ENCODE results near the gene ABHD2.
A peak's percentile ranks its signal among the peaks of the same experiment; 100 is the strongest.
"Not testable (repeated sequence)": the region's sequence is repeated elsewhere in the genome, so short reads cannot be mapped to it uniquely, and the experiment has no call there.

Gene ABHD2

DNA sequence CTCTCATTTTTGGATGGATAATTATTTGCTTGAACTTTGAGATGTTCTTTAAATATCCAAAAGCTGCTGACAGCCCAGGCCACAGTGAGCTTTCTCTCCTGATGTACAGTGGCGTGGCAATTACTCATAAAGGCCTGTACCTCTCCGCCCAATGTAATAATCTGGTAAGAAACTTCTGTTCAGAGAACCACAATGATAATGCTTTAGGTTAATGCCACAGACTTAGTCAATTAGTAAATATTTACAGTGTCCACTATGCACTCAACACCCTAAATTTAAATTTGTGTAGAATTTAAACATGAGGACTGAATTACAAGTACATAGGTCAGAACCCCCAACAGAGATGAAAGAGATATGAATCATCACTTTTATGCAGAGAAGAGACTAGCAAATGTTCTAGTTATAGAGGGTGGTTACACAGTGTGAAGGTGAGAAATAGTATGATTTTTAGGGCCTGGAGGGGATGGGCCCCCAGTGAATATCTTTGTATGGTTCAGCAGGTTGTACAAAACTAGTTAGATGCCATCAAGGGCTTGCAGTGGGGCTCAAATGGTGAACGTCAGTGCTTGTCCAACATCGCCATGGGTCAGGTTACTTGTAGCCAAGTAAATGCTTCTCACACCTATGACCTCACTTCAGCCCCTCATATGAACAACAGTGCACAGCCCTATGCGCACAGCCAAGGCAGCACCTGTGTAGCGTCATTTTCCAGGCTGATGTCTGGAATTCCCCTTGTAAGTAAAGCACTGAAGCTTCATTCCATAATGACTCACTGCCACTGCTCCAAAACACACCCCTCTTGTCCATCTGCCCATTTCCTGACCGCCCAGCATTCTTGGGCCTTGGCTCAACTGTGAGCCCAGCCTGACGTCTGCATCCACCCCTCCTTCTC is 13.3 kb downstream of the ABHD2 start:
- DNase-seq, result peak; percentile 44

DNA sequence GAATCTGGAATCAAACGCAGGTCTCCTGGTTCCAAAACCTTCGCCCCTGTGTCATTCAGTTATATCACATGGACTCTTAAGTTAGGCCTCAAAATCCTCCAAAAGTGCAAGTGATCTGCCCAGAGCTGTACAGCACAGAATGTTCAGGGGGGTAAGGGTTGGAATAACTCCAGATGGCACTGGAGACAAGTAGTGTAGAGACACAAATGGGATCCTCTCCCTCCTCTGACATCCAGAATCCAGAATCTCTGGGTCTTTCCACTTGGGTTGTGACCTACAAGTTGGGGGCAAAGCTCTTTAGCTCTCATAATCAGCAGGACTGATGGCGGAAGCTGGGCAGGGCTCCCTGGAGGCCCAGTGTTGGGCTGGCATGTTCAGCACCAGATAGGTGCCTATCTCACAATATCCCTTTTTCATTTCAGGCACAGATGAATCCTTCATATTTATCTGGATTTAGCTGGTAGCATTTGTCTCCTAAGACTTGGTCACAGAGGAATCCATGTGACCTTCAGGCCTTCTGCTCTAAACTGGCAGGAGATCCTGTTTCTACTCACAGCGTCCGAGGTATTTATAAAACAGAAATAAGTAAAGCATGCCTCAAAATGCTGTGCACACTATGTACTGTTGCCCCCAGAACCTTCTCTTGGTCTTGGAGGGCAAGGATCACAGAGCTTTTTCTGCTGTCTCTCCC is 15.4 kb downstream of the ABHD2 start:
- no peak for DNase-seq

DNA sequence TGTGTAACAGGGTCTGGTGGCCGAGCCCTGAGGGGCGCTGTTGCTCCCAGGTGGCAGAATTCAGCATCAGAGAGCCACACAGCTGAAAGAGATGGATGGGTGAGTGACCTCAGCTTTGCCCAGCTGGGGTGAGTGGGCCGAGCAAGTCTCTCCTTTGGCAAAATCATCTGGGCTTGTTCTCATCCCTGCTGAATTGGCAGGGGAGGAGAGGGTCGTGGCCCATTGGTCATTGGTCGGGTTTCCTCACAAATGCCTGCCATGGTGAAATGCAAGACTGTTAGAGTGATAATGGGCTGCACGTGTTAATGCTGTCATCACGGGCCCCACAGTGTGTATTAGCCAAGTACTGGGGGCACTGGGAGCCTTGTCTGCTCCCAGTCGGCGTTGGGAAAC is 15.9 kb downstream of the ABHD2 start:
- DNase-seq, result no peak

DNA sequence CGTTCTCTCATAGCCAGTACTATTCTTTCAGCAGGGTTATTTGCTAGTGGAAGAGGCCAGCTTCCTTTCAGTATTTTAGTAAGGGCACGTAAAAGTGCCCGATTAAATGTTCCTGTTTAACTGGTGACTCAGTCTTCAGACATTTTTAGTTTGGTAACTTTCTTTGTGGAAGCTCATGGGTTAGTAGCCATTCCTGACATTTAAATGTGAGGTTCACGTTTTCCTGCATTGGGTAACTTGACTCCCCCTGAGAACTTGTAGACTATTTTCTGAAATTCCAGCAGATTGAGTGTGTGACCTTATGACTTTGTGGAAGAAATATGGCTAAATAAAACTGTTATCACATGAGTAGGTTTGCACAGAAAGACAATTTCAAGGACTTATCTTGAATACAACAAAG is 16.9 kb downstream of the ABHD2 start:
- no peak for DNase-seq

DNA sequence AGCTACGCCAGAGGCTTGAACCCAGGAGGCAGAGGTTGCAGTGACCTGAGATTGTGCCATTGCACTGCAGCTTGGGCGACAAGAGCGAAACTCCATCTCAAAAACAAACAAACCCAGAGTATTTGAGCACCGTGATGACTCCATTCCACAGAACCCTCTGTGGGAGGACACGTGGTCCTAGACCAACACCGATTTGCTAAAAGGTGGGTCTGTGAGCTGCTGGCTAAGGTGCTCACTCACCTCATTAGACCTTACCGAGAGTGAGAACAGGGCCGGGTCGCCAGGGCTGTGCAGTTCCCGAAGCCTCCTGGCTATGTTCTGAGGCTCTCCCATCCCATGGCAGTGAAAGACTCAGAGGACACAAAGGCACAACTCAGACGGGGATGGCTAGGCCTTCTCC is 17.9 kb downstream of the ABHD2 start:
- DNase-seq, result no peak

DNA sequence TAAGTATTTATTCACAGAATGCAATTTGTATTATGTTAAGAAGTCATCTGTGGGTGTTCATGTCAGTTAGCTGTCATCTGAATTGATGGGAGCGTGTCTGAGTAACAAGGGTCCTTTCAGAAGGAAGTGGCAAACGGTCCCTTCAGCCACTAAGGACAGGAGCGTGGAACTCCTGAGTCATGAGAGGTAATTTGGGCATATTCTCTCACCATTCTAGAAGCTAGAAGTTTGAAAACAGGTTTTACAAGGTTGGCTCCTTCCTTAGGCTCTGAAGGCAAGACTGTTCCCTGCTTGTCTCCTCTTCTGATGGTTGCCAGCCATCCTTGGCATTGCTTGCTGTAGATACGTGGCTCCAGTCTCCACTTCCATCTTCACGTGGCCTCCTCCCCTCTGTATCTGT is 19.7 kb downstream of the ABHD2 start:
- DNase-seq, result no peak

DNA sequence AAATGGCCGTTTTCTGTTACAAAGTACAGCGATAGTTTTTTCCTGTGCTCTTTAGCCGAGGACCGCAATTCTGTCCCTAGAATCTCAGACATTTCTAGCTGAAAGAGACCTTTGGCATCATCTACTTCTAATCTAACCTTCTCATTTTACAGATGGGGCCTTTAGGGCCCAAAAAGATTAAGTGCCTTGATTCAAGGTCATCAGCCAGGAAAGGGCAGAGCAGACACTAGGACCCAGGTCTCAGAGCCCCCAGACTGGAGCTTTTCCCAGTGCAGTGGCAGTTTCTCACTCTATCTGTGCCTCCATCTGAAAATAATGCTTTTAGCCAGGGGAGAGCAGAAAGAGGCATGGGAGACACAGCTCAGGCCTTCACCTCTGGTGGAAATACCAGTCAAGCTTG is 20.6 kb downstream of the ABHD2 start:
- DNase-seq, result no peak

DNA sequence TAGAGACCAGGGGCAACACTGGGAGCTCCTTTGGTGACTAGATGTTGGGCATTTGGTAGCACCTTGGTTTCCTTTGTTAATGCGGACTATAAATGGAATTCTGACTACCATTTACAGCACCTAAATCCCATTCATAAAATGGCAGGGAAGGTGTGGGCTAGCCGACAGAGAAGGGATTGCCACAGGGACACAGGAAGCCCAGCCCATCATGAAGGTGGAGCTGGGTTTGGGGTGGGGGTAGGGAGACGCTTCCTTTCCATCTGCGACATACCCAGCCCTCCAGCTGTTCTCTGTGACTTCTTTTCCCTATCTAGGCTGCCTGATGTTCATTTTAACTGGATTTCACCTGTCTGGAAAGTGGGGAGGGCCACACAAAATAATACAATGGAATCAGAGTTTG is 21.0 kb downstream of the ABHD2 start:
- no peak for DNase-seq

DNA sequence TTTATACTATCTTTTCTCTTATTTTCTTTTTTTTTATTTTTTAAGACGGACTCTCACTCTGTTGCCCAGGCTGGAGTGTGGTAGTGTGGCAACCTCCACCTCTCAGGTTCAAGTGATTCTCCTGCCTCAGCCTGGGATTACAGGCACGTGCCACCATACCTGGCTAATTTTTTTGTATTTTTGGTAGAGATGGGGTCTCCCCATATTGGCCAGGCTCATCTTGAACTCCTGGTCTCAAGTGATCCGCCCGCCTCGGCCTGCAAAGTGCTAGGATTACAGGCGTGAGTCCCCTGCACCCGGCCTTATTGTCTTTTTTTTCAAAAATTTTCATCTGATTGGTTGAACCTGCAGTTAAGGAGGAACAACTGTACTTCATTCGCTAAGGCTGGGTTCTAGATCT is 21.8 kb downstream of the ABHD2 start:
- DNase-seq, result no peak

DNA sequence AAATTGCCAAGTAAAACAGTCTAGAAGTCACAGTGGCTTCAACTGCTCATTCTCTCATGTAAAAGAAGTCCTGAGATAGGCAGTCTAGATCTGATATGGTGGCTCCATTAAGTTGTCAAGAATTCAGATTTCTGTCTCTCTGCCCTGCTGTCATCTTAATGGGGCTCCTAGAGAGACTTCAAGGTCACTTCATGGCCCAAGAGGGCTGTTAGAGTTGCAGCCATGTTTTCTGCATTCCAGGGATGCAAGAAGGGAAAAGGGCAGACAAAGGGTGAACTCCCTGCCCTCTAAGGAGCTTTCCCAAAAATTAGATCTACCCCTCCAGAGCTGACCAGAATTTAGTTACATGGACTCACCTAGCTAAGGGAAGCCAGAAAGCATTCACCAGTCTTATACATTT is 23.1 kb downstream of the ABHD2 start:
- no peak for DNase-seq

DNA sequence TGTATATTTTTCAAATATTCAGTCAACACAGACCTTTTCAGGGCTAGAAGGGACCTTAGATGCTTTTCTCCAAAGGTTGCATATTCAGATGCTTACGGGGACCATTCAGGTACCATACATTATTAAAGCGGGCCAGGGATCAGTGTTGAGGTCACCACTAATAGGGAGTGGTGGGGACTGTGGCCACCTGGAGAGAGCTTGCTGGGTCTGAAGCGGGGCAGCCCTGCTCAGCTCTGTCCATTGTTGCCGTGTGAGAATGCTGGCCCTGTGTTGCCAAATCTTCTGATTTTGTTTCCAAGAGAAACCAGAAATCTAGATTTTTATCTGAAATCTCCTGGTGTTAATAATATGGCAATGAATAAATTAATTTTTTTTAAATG is 23.7 kb downstream of the ABHD2 start:
- DNase-seq, result no peak

DNA sequence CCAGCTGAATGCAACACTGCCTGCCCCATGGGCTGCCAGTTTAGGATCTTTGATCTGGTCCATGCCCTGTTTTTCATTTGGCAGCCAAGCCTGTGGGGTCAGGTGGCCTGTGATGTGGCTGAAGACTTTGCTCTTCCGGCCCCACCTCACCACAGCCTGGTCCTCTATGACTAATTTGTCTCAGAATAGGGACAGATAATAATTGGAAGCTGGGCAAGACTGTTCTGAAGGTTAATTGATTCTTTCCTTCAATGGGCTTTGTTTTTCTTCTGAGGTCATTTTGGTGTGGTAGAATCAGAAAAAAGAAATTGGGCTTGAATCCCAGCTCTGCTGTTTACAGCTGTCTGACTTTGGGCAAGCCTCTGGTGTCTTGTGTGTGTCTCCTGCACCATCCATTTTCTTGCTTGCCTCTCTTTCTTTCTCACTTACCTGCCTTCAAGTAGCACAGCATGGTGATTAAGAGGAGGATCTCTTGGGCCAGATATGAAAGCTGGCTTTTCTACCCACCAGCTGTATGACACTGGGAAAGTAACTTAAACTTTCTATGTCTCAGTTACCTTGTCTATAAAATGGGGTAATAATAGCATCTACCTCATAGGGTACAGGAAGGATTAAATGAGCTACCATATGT is 24.2 kb downstream of the ABHD2 start:
- DNase-seq, result no peak

DNA sequence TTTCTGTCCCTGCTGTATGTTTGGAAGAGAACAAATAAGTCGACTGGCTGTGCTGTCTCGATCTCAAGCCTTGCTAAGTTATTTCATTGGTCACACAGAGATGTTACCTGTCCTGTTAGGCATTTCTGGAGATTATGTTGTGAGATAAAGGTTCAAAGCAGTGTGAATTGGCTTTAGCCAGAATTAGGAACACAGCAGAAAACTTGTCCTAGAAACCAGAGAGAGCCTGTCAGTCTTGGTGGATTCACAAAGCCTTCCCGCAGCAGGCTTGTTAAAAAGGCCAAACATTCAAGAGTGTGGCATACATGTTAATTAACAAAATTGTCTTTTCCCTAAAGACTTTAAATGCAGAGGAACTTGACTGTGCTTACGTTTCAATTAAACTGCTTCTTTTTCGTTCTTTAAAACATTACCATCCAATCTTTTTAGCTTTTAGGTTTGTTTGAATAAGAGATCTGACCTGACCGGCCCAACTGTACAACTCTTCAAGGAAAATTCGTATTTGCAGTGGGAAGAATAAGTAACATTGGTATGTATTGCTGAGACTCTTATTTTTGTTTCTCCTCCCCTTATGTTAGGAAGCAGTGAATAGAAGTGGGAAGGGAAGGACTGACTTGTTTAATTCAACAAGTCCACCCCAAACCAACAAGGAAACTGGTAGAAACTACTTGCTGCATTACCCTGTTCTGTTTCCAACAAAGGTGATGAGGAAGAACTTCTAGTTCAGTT is 25.2 kb downstream of the ABHD2 start:
- no peak for DNase-seq

DNA sequence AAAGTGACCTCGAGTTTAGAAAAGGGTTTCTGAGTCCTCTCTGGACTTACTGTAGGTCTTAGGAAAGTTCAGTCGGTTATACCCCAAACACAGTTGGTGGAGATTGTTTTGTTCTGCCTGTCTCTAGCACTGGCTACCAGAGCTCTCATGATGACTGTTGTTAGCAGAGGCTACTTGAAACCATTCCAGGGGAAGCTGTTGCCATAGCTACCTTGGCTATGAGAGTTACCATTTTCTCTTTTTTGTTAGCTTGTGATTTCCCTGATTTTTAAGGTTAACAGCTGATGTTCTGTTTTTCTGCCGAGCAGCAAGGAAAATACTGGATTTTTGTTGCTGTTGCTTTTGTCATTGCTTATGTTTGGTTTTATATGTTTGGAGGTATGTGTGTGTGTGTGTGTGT is 26.7 kb downstream of the ABHD2 start:
- DNase-seq, result no peak

DNA sequence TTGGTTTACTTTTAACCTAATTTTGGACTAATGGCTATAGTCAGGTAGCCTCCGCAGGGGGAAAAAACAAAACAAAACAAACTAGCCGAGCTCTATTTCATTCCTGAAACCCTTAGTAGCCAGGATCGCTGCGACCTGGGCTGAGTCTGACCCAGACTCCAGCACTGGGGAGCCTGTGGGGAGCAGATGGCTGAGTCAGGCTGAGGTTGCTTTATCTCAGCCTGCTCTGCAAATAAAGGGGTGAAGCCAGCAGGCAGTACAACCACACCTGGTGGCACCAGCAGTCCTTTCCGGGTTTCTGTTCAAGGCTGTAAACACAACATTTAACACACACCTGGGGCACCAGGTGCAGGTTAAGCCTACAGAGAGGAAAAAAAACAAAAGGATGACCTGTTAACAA is 27.3 kb downstream of the ABHD2 start:
- no peak for DNase-seq

DNA sequence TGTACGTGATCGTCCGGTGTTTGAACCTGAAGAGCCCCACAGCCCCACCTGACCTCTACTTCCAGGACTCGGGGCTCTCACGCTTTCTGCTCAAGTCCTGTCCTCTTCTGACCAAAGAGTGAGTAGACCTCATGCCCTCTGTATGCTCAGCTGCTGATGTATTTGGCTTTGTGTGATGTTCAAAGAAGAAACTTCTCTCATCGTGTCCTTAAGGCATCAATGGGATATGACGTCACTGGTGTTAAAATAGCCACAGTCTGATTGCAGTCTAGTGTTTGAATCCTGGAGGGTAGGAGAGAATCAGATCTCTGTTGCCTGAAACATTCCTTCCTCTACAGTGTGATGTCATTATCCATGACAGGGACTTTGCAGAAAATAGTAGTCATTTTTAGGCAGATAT is 28.1 kb downstream of the ABHD2 start:
- DNase-seq, result no peak

DNA sequence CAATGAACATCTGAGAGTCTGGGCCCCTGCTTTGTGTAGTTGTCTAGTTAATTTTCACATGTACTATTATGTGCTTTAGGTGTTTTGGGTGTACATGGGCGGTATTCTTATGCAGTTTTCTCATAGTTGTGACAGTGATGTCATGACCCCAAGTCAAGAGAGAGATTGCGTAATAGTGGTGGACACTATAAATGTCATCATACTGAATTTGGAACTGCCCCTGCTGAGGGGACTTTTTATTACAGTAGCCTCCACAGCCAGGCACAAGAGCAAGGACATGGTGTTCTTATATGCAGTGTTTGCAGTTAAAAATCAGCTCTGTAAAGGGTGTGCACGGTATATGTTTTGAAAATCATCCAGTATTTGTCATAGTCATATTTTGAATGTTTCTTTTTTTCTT is 29.5 kb downstream of the ABHD2 start:
- no peak for DNase-seq

DNA sequence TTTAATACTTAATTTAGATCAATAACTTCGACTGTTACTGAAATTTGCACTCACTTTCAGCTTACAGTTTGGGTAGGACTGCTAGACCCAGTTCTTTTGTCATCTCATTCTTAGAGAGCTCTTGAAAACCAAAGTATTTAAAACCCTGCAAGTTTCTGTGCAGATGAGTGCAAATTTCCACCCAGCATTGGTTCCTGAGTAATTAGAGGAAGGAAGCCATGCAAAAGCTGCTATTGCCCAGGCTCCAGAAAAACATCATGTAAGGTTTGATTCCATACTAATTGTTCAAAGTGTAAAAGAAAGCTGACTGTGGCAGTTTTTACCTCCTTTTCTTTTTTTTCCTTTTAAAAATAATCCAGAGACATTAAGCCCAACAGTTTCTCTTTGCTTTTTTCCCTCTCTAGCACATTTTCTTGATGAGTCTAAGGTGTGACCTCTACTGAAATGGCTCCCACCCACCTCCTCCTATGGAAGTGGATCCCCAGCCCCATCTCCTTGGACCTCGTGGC is 30.3 kb downstream of the ABHD2 start:
- DNase-seq, result no peak

DNA sequence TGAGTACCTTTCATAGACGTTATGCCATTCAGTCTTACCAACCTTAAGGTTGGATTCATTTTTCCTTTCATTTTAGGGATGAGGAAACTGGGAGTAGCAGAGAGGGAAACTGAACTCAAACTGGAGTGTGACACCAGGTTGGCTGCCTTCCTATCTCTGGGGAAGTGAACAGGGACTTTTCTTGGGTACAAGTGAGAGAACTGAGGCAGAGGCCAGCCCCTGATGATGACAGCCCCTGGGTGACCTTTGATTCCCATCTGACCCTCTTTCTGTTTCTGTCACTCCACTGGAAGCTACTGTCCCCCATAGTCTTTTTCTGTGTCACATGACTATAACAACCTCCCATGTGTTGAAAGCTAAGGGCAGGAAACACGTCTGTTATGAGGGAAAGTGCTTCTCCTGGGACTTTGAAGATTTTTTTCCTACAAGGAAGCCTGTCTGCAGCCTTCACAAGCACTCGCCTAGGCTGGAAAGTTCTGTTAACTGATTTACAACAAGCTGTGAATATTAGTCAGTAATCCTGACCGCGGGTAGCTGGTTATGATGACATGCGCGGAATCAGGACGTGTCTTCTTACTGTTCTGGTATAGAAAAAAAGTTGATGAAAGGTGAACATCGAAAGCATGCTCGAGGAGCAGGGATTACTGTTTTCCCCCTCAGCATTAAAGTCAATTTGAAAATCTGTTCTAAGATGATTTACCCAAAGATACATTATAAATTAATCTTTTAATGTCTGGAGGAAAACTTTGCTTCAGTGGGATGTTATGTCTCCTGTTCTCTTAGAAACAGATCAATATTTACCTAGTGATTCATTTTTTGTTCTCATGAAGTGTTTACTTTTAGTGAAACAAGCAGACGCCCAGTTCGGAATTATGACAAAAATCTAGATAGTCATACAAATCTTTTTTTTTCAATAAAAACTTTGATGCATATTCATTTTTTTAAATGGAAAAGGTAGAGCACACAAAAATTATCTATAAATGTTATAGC is 31.5 kb downstream of the ABHD2 start:
- DNase-seq, result no peak

DNA sequence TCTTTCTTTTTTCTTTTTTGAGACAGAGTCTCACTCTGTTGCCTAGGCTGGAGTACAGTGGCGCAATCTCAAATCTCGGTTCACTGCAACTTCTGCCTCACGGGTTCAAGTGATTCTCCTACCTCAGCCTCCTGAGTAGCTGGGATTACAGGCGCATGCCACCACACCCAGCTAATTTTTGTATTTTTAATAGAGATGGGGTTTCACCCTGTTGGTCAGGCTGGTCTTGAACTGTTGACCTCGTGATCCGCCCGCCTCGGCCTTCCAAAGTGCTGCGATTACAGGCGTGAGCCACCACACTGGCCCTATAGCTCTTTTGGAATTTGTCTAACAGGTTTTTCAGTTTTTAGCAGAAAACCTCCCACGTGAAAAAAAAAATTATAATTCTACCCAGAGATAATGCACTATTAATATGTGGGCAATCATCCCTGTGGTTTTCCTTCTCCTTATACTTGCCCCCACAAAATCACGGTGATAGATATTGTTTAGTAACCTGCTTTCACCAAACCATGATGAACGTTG is 32.3 kb downstream of the ABHD2 start:
- not testable (repeated sequence) for DNase-seq

DNA sequence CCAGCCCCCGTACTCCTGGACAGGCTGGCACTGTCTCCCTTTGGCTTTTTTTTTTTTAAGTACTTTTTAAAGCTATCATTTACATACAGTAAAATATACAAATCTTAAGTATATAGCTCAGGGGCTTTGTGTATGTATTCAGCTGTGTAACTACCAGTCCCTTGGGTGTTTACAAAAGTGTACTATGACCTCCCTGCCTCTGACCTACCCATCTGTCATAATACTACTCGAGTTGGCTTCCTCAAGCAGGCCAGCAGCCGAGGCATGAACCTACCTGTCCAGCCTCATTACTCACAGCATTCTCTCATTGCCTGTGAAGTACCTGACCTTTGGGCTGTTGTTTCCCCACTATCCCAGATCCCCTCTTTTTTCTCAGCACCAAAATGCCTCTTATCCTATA is 33.2 kb downstream of the ABHD2 start:
- DNase-seq, result no peak

Measured in GOT3 (cell line).